ENCODE results near the gene GNG5. TPM values are rescaled to one million over a fixed set of nuclear protein-coding genes. Genes with fewer than 3 reads are reported as not detected.
"Not testable (repeated sequence)": the region's sequence is repeated elsewhere in the genome, so short reads cannot be mapped to it uniquely, and the experiment has no call there.

Gene GNG5
- total RNA-seq, 1 experiment from 2014 or later, result 81.4 TPM

- no peak for DNase-seq (ENCODE audit: low read depth)
These were observed 18.3 kb downstream of the GNG5 start for GRCh38 chr1:84488107-84488506.

GRCh38 chr1:84481317-84481716 lies 25.1 kb downstream of the GNG5 start:
- no peak for DNase-seq (ENCODE audit: low read depth)

GRCh38 chr1:84480650-84481049 lies 25.7 kb downstream of the GNG5 start:
- DNase-seq (ENCODE audit: low read depth), result no peak

- DNase-seq (ENCODE audit: low read depth), result peak; percentile 8
These were observed 26.4 kb downstream of the GNG5 start for GRCh38 chr1:84479998-84480397.

- DNase-seq (ENCODE audit: low read depth), result peak; percentile 89
These were observed 27.2 kb downstream of the GNG5 start, which contains the start of gene RPF1 for GRCh38 chr1:84478876-84479868. TSS of gene RPF1 (plus strand) at chr1:84479266. CDS start at chr1:84479282, 16 bp downstream.

GRCh38 chr1:84476225-84476624 lies 30.2 kb downstream of the GNG5 start:
- no peak for DNase-seq (ENCODE audit: low read depth)

- DNase-seq (ENCODE audit: low read depth), result no peak
These were observed 39.1 kb downstream of the GNG5 start for GRCh38 chr1:84467298-84467697.

- no peak for DNase-seq (ENCODE audit: low read depth)
These were observed 44.3 kb downstream of the GNG5 start for GRCh38 chr1:84462118-84462517.

- DNase-seq (ENCODE audit: low read depth), result no peak
These were observed 53.9 kb downstream of the GNG5 start for GRCh38 chr1:84452436-84452835.

- DNase-seq (ENCODE audit: low read depth), result no peak
These were observed 55.5 kb downstream of the GNG5 start for GRCh38 chr1:84450910-84451309.

- DNase-seq (ENCODE audit: low read depth), result not testable (repeated sequence)
These were observed 57.7 kb downstream of the GNG5 start for GRCh38 chr1:84448704-84449103.

Other genes with a start within 250 kb of the GNG5 start
- 1.9 and 5.9 TPM in 2 replicates for gene SAMD13, start 204.9 kb downstream of the GNG5 start, total RNA-seq (2014; rRNA removed; shearing (Covaris generic))
- not detected in 2 replicates for gene DNASE2B, start 108.1 kb downstream of the GNG5 start, total RNA-seq (2014; rRNA removed; shearing (Covaris generic))
- 185 and 205 TPM in 2 replicates for gene RPF1, start 27.3 kb downstream of the GNG5 start, total RNA-seq (2014; rRNA removed; shearing (Covaris generic))
- gene SPATA1, start 195 bp downstream of the GNG5 start, total RNA-seq (2014; rRNA removed; shearing (Covaris generic)), result 0.24 and 0.63 TPM in 2 replicates
- 7.5 and 11.0 TPM in 2 replicates for gene CTBS, start 67.9 kb upstream of the GNG5 start, total RNA-seq (2014; rRNA removed; shearing (Covaris generic))
- 46.9 and 68.5 TPM in 2 replicates for gene SSX2IP, start 183.9 kb upstream of the GNG5 start, total RNA-seq (2014; rRNA removed; shearing (Covaris generic))

Measured in Daoy (cell line).